Dedifferentiated amniotic fluid mesenchymal stem cell (primary cell): ENCODE measurements around the gene COL10A1.
A peak's percentile ranks its signal among the peaks of the same experiment; 100 is the strongest.

Experiments
- DNase-seq: peaks from one replicate; pipeline ENCODE4 v3.0.0-alpha.2; 2016; ENCODE audit errors: extremely low spot score

COL10A1 gene

GRCh38 chr6:116126032-116126431 is at the start of gene COL10A1:
TSS of gene COL10A1 (minus strand) at chr6:116126132. CDS start at chr6:116125492, 640 bp downstream.
- no peak for DNase-seq

- no peak for DNase-seq
Observed at GRCh38 chr6:116175344-116175743, 49.4 kb upstream of the COL10A1 start.

GRCh38 chr6:116173928-116174327 is 48.0 kb upstream of the COL10A1 start:
- DNase-seq, result no peak

GRCh38 chr6:116170358-116171057 is 44.6 kb upstream of the COL10A1 start:
- no peak for DNase-seq

GRCh38 chr6:116169880-116170279 is 43.9 kb upstream of the COL10A1 start:
- no peak for DNase-seq

GRCh38 chr6:116168148-116168547 is 42.2 kb upstream of the COL10A1 start:
- DNase-seq, result no peak

- no peak for DNase-seq
Observed at GRCh38 chr6:116166369-116166768, 40.4 kb upstream of the COL10A1 start.

GRCh38 chr6:116165596-116165995 is 39.7 kb upstream of the COL10A1 start:
- DNase-seq, result no peak

- no peak for DNase-seq
Observed at GRCh38 chr6:116159782-116160524, 34.0 kb upstream of the COL10A1 start.

GRCh38 chr6:116158641-116159040 is 32.7 kb upstream of the COL10A1 start:
- DNase-seq, result no peak

- peak; percentile 31 for DNase-seq
Observed at GRCh38 chr6:116157391-116157790, 31.5 kb upstream of the COL10A1 start.

- DNase-seq, result no peak
Observed at GRCh38 chr6:116156405-116157326, 30.7 kb upstream of the COL10A1 start.

GRCh38 chr6:116154887-116155286 is 29.0 kb upstream of the COL10A1 start:
- no peak for DNase-seq

- no peak for DNase-seq
Observed at GRCh38 chr6:116152620-116153019, 26.7 kb upstream of the COL10A1 start.

GRCh38 chr6:116145803-116146675 is 20.1 kb upstream of the COL10A1 start:
- no peak for DNase-seq

- DNase-seq, result peak; percentile 57
Observed at GRCh38 chr6:116144605-116145004, 18.7 kb upstream of the COL10A1 start.

- no peak for DNase-seq
Observed at GRCh38 chr6:116139917-116140316, 14.0 kb upstream of the COL10A1 start.

- no peak for DNase-seq
Observed at GRCh38 chr6:116136933-116137340, 11.0 kb upstream of the COL10A1 start.

GRCh38 chr6:116136373-116136772 is 10.4 kb upstream of the COL10A1 start:
- no peak for DNase-seq

- DNase-seq, result no peak
Observed at GRCh38 chr6:116133453-116133852, 7.5 kb upstream of the COL10A1 start.
